ENCODE results near the gene CYB5B. TPM values are rescaled to one million over a fixed set of nuclear protein-coding genes. Genes with fewer than 3 reads are reported as not detected.
A peak's percentile ranks its signal among the peaks of the same experiment; 100 is the strongest.
"Not testable (repeated sequence)": the region's sequence is repeated elsewhere in the genome, so short reads cannot be mapped to it uniquely, and the experiment has no call there.

CYB5B gene
- total and polyA plus RNA-seq, 7 donors = 42.1 to 92.8 (median 54.5) TPM

- 92 to 96% (median 93%) methylated on average over 4 of the region's 4 CpGs for WGBS, 3 donors
Observed at GRCh38 chr16:69419956-69420355, 4.5 kb upstream of the CYB5B start.

GRCh38 chr16:69423189-69423588 is 1.2 kb upstream of the CYB5B start:
- H3K4me3 ChIP-seq = peak overlapping the region; percentile 87
- H3K27ac ChIP-seq = no peak overlapping the region
- H3K9me3 ChIP-seq = no peaks in the 10 kb centered on the region
- WGBS, 3 donors = 80 to 82% (median 81%) methylated on average over 11 of the region's 11 CpGs
- intact Hi-C loops (cut with DNase I) = no loop called here
- ATAC-seq = no peak
- H3K4me1 ChIP-seq = peaks cover 10% of the 10 kb centered on the region
- no peaks in the 10 kb centered on the region for H3K27me3 ChIP-seq (ENCODE audit: insufficient read depth in 3 of 3, low read length in 2 of 3)
- H3K36me3 ChIP-seq (ENCODE audit: insufficient read depth in 1 of 2, low read depth in 1 of 2) = peaks cover 0 to 4% of the 10 kb centered on the region in 2 donors
- no peak for DNase-seq
- TF ChIP-seq CTCF (IDR thresholded peaks at IDR 0.05) = no peak

More at GRCh38 chr16:69419956-69420355, 4.5 kb upstream of the CYB5B start:
- Histone ChIP-seq H3K4me1 (peaks cover 14% of the 10 kb centered on the region), H3K27ac (no peak overlapping the region), H3K27me3 (ENCODE audit: insufficient read depth in 3 of 3, low read length in 2 of 3) (no peaks in the 10 kb centered on the region), H3K4me3 (no peak overlapping the region), H3K36me3 (ENCODE audit: insufficient read depth in 1 of 2, low read depth in 1 of 2) (no peaks in the 10 kb centered on the region), H3K9me3 (no peaks in the 10 kb centered on the region)
- ATAC-seq = no peak
- intact Hi-C loops (cut with DNase I) = no loop called here
- TF ChIP-seq CTCF (IDR thresholded peaks at IDR 0.05) = no peak
- no peak for DNase-seq

- ATAC-seq (peak in 1 of 4 donors; percentile 4), DNase-seq (no peak)
- Histone ChIP-seq H3K9me3 (peaks cover 3% of the 10 kb centered on the region), H3K36me3 (ENCODE audit: insufficient read depth in 1 of 2, low read depth in 1 of 2) (peaks cover 4 to 16% of the 10 kb centered on the region in 2 donors), H3K27me3 (ENCODE audit: insufficient read depth in 3 of 3, low read length in 2 of 3) (no peaks in the 10 kb centered on the region), H3K4me1 (peaks cover 7% of the 10 kb centered on the region), H3K4me3 (peak overlapping the region; percentile 87), H3K27ac (peak overlapping the region; percentile 83)
- WGBS, 3 donors = 17 to 20% (median 18%) methylated on average over 11 of the region's 11 CpGs
- intact Hi-C loops (cut with DNase I) = no loop called here
- TF ChIP-seq CTCF (IDR thresholded peaks at IDR 0.05) = no peak
Observed at GRCh38 chr16:69424935-69425784, 741 bp downstream of the CYB5B start.

- peaks cover 3% of the 10 kb centered on the region for H3K9me3 ChIP-seq
- H3K36me3 ChIP-seq (ENCODE audit: insufficient read depth in 1 of 2, low read depth in 1 of 2) = peaks cover 4 to 42% of the 10 kb centered on the region in 2 donors
- DNase-seq = no peak
- H3K4me1 ChIP-seq = peaks cover 7% of the 10 kb centered on the region
- no peak overlapping the region for H3K27ac ChIP-seq
- H3K4me3 ChIP-seq = no peak overlapping the region
- no peaks in the 10 kb centered on the region for H3K27me3 ChIP-seq (ENCODE audit: insufficient read depth in 3 of 3, low read length in 2 of 3)
- WGBS, 3 donors = 94 to 100% (median 98%) methylated on average over 2 of the region's 2 CpGs
- no peak for ATAC-seq
- intact Hi-C loops (cut with DNase I) = no loop called here
- TF ChIP-seq CTCF (IDR thresholded peaks at IDR 0.05) = no peak
Observed at GRCh38 chr16:69428652-69429051, 4.2 kb downstream of the CYB5B start.

- H3K36me3 ChIP-seq (ENCODE audit: insufficient read depth in 1 of 2, low read depth in 1 of 2) = peaks cover 4 to 46% of the 10 kb centered on the region in 2 donors
- H3K4me1 ChIP-seq; ATAC-seq; DNase-seq; H3K9me3 ChIP-seq; H3K27me3 ChIP-seq (ENCODE audit: insufficient read depth in 3 of 3, low read length in 2 of 3); intact Hi-C loops (cut with DNase I); H3K4me3 ChIP-seq; H3K27ac ChIP-seq: not testable (repeated sequence)
- 98% methylated on average over 7 of the region's 7 CpGs for WGBS, 3 donors
Observed at GRCh38 chr16:69429058-69429640, 4.7 kb downstream of the CYB5B start.
